ENCODE data around the gene MCUR1. TPM values are rescaled to one million over a fixed set of nuclear protein-coding genes. Genes with fewer than 3 reads are reported as not detected.

Gene MCUR1
- total RNA-seq, 1 donor from 2014 or later, result 24.9 TPM

DNA sequence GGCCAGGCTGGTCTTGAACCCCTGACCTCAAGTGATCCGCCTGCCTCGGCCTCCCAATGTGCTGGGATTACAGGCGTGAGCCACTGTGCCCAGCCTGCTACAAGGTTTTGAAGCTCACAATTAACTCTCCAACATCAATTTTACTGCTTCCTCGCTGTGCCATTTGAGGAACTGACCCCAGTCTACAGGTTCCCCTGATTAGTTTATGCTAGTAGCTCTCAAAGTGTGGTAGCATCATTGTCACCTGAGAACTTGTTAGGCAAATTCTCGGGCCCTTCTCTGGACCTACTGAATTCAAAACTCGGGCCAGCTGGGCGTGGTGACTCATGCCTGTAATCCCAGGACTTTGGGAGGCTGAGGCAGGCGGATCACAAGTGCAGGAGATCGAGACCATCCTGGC, 49.4 kb downstream of the MCUR1 start:
- Mint-ChIP-seq H3K27ac (ENCODE audit: unreplicated experiment) (no peak overlapping the region), H3K27me3 (ENCODE audit: low read depth) (no peaks in the 10 kb centered on the region)

GRCh38 chr6:13763740-13764381, 50.5 kb downstream of the MCUR1 start:
- H3K9me3 Mint-ChIP-seq, result no peaks in the 10 kb centered on the region
- H3K4me3 Mint-ChIP-seq, result no peak overlapping the region
- TF ChIP-seq CTCF (conservative IDR thresholded peaks at IDR 0.05), result no peak
- H3K27me3 Mint-ChIP-seq (ENCODE audit: low read depth), result no peaks in the 10 kb centered on the region
- H3K4me1 Mint-ChIP-seq, result peaks cover 32% of the 10 kb centered on the region
- H3K36me3 Mint-ChIP-seq (ENCODE audit: low read depth), result no peaks in the 10 kb centered on the region
- no peak overlapping the region for H3K27ac Mint-ChIP-seq (ENCODE audit: unreplicated experiment)
- DNase-seq (ENCODE audit: low read depth, low spot score), result no peak

More for the DNA sequence above, 49.4 kb downstream of the MCUR1 start:
- Mint-ChIP-seq H3K4me3 (no peak overlapping the region), H3K4me1 (peaks cover 32% of the 10 kb centered on the region), H3K9me3 (no peaks in the 10 kb centered on the region), H3K36me3 (ENCODE audit: low read depth) (no peaks in the 10 kb centered on the region)
- no peak for TF ChIP-seq CTCF (conservative IDR thresholded peaks at IDR 0.05)
- no peak for DNase-seq (ENCODE audit: low read depth, low spot score)

DNA sequence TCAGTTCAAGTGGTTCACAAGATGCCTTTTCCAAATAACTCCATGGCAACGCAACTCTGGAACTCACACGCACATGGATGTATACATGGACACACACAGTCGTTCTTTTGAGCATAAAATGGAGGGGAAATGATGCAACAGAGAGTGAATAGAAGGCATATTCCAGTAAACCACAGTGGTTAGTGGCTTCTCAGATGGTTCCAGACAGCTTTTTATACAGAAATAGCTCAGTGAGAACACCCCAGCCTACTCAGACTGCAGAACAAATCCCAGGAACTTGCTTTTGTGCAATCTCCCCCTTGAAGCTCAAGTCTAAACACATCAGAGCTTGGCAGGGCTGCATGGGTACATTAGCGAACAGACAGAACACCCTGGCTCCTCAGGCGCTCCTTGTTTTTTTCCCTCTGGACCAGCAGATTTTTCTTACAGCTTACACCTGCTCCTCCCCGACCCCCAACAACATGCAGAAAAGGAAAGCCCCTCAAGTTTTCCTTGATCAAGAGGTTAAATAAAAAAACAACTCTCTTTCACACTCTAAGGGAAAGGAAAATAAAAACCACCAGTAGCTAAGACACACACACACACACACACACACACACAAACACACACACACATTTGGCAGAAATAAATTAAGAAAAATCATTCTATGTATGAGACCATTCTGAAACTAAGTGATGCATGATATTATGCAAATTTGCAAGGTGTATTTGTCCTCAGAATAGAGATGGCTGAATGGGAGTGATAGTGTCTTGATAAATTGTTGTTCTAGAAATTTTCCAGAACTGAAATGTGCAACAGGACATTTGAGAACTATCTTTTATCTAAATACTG, 51.5 kb downstream of the MCUR1 start:
- Mint-ChIP-seq H3K4me1 (peaks cover 32% of the 10 kb centered on the region), H3K4me3 (no peak overlapping the region), H3K27me3 (ENCODE audit: low read depth) (no peaks in the 10 kb centered on the region), H3K27ac (ENCODE audit: unreplicated experiment) (peak overlapping the region; percentile 64), H3K36me3 (ENCODE audit: low read depth) (no peaks in the 10 kb centered on the region), H3K9me3 (no peaks in the 10 kb centered on the region)
- no peak for TF ChIP-seq CTCF (conservative IDR thresholded peaks at IDR 0.05)
- no peak for DNase-seq (ENCODE audit: low read depth, low spot score)

GRCh38 chr6:13761361-13762036, 52.9 kb downstream of the MCUR1 start:
- no peaks in the 10 kb centered on the region for H3K9me3 Mint-ChIP-seq
- H3K27ac Mint-ChIP-seq (ENCODE audit: unreplicated experiment), result peak overlapping the region; percentile 57
- no peaks in the 10 kb centered on the region for H3K27me3 Mint-ChIP-seq (ENCODE audit: low read depth)
- TF ChIP-seq CTCF (conservative IDR thresholded peaks at IDR 0.05), result no peak
- H3K4me1 Mint-ChIP-seq, result peaks cover 24% of the 10 kb centered on the region
- DNase-seq (ENCODE audit: low read depth, low spot score), result no peak
- no peak overlapping the region for H3K4me3 Mint-ChIP-seq
- no peaks in the 10 kb centered on the region for H3K36me3 Mint-ChIP-seq (ENCODE audit: low read depth)

GRCh38 chr6:13760307-13761304, 53.8 kb downstream of the MCUR1 start:
- H3K27ac Mint-ChIP-seq (ENCODE audit: unreplicated experiment), result no peak overlapping the region
- no peaks in the 10 kb centered on the region for H3K9me3 Mint-ChIP-seq
- H3K4me3 Mint-ChIP-seq, result no peak overlapping the region
- no peak for DNase-seq (ENCODE audit: low read depth, low spot score)
- H3K36me3 Mint-ChIP-seq (ENCODE audit: low read depth), result no peaks in the 10 kb centered on the region
- H3K4me1 Mint-ChIP-seq, result peaks cover 15% of the 10 kb centered on the region
- no peak for TF ChIP-seq CTCF (conservative IDR thresholded peaks at IDR 0.05)
- H3K27me3 Mint-ChIP-seq (ENCODE audit: low read depth), result no peaks in the 10 kb centered on the region
